ENCODE measurements around the gene ATP1B3.
A peak's percentile ranks its signal among the peaks of the same experiment; 100 is the strongest.
"Not testable (repeated sequence)": the region's sequence is repeated elsewhere in the genome, so short reads cannot be mapped to it uniquely, and the experiment has no call there.

The ATP1B3 gene

GRCh38 chr3:141860766-141861513, 15.5 kb upstream of the ATP1B3 start:
- no peak for DNase-seq

DNA sequence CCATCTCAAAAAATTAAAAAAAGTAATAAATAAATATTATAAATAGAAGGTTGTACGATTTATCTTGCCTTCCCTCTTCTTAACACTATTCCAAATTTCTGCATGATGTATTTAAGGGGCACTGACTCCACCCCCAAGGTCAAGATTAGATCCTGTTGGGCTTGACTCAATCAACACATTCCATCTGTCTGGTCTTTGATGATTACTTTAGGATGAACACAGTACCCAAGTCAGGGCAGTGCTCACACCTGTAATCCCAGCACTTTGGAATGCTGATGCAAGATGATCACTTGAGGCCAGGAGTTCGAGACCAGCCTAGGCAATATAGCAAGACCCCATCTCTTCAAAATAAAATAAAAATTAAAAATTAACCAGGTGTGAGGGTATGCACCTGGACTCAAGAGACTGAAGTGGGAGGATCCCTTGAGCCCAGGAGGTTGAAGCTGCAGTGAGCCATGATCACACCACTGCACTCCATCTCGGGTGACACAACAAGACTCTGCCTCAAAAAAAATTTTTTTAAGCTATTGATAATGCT, 14.1 kb upstream of the ATP1B3 start:
- DNase-seq, result no peak

GRCh38 chr3:141863491-141863890, 13.0 kb upstream of the ATP1B3 start:
- no peak for DNase-seq

GRCh38 chr3:141864281-141864970, 12.0 kb upstream of the ATP1B3 start:
- DNase-seq, result no peak

DNA sequence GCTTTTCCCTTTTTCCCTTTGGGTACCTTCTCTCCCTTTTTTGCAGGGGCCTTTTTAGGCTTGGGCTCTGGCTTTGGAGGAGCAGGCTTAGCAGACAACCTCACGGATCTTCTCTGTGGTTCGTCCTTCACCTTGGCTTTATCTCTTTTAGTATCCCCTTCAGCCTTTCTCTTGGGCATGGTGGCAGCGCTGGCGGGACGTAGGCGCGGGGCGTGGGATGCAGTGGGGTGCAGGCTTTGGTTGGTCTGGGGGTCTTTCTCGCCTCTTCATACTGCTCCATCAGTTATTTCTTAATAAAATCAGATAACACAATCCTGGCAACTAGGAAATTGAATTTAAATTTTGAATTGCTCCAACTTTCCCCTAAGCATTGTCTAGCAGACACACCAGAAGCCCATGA, 11.3 kb upstream of the ATP1B3 start:
- no peak for DNase-seq

GRCh38 chr3:141870091-141870687, 6.3 kb upstream of the ATP1B3 start:
- DNase-seq, result no peak

GRCh38 chr3:141875374-141875892, 1.0 kb upstream of the ATP1B3 start:
- DNase-seq, result peak; percentile 65

DNA sequence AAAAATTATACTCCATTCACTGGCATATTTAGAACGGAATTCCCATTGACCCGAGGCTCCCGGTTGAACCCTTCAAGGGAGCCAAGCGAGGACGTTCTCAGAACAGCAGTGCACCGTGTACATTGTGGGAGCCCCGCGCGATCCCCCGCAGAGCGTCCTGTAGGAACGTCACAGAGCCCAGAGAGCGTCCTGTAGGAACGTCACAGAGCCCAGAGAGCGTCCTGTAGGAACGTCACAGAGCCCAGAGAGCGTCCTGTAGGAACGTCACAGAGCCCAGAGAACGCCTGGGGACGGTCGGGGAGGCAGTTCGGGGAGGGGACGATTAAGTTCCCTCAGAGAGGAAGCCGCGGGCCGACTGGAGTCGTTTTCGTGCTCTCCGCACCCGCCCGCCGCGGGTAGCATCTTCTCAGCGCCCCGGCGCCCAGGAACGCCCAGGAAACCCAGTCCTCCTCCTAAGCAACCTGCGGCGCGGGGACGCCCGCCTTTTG, 506 bp upstream of the ATP1B3 start:
- peak; percentile 65 for DNase-seq

- DNase-seq, result peak; percentile 26
These were observed 613 bp downstream of the ATP1B3 start for GRCh38 chr3:141876891-141877621.

GRCh38 chr3:141877911-141878310, 1.5 kb downstream of the ATP1B3 start:
- DNase-seq, result no peak

DNA sequence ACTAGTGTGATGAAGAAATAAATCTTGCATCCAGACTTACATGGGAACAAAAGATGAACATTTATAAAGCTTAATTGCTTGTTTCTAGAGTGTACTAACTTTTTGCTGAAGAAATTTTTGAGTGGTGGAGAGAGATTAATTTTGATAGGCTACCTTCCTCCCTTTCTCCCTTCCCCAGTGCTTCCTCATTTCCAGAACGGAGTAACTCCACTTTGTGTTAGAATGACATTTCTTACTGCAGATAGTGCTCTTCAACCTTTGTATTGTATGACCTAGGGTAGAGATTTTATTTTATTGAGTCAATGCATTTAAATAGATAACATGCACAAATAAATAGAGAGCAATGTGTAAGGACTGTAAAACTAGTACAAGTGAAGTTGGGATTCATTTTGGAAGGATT, 1.9 kb downstream of the ATP1B3 start:
- DNase-seq, result no peak

DNA sequence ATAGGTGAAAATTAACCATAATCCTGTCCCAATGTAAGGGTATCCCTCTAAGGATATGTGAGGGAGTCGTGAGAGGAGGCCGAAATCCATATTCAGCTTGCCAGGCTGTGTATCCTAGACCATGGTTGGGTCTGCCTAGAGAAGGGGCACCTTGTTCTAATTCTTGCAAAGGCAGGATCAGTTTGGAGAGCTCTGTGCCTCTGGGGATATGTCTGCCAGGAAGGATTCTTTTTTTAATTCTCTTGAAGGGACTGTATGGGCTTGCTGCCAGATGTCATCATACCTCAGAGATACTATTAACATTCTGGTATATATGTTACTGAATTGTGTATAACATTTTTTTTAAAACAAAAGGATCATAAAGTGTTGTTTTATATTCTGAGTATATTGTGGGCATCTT, 2.4 kb downstream of the ATP1B3 start:
- DNase-seq, result no peak

DNA sequence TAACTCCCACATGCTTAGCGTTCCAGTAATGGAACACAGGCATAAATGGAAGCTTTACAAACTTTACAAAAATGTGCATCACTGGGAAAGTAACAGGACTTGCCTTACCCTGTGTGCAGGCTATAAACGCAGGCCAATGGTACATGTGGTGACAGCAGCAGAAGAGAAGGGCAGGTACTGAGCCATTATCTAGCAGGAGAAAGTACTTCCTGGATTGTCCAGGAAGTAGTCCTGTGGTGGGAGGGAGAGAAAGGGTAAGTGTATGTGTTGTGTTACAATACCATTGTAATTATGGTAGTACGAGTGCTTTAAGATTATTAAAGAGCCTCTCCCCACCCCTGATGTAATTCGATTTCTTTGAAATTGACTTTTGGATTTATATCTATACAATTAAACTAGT, 5.3 kb downstream of the ATP1B3 start:
- DNase-seq, result no peak

DNA sequence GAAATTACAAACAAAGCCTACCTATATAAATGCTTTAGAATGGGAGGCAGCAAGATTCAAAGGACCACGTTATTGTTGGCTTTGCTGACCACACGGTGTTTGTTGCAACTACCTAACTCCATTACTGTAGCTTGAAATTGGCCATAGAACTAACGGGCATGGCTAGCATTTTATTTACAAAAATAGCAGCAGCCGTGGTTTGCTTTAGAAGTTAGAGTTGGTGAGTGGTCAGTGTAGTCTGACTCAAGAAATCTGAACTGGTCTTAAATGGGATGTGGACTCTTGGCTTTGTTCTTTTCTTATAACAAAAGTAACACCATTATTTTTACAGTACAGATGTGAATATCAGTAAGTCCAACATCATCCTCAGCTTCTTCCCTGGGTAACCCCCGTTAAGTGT, 10.6 kb downstream of the ATP1B3 start:
- DNase-seq, result no peak

- not testable (repeated sequence) for DNase-seq
These were observed 12.1 kb downstream of the ATP1B3 start for GRCh38 chr3:141888548-141888947.

DNA sequence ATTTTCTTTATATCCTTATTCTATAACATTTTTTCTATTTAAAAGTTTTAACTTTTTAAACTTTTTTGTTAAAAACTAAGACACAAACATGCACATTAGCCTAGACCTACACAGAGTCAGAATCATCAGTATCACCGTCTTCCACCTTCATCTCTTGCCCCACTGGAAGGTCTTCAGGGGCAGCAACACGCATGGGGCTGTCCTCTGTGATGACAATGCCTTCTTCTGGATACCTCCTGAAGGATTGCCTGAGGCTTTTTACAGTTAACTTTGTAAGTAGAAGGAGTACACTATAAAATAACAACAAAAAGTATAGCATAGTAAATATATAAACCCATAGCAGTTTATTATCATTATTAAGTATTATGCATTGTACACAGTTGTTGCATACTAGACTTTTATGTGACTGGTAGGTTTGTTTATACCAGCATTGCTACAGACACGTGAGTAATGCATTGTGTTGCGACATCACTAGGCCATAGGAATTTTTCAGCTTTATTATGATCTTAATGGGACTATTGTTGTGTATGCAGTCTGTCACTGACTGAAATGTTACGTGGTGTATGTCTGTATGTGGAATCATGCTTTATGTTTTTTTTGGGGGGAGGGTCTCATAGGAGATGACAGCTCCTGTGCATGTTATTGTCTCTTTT, 18.2 kb downstream of the ATP1B3 start:
- no peak for DNase-seq

DNA sequence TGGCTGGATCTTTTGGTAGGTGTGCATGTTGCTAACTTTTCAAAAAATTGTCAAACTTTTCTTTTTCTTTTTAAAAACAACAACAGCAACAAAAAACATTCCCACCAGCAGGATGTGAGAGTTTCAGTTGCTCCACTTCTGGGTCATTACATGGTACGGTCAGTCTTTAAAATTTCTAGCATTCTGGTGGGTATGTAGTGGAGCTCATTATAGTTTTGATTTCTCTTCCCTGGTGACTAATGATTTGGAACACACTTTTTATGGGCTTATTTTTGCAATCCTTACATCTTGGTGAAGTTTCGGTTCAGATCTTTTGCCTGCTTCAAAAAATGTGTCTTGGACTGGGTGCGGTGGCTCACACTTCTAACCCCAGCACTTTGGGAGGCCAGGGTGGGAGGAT, 19.3 kb downstream of the ATP1B3 start:
- no peak for DNase-seq

- DNase-seq, result no peak
These were observed 22.5 kb downstream of the ATP1B3 start for GRCh38 chr3:141898908-141899307.

GRCh38 chr3:141900343-141900742, 23.9 kb downstream of the ATP1B3 start:
- no peak for DNase-seq

GRCh38 chr3:141901914-141902313, 25.5 kb downstream of the ATP1B3 start:
- no peak for DNase-seq

GRCh38 chr3:141904203-141904602, 27.8 kb downstream of the ATP1B3 start:
- no peak for DNase-seq

GRCh38 chr3:141905129-141905528, 28.7 kb downstream of the ATP1B3 start:
- DNase-seq, result no peak
